Activated CD4-positive, alpha-beta T cell treated with anti-CD3 and anti-CD28 coated beads, Interleukin-2, amount 50 U/mL, for 24 hours (primary cell): ENCODE results near the gene DOCK3.
"Not testable (repeated sequence)": the region's sequence is repeated elsewhere in the genome, so short reads cannot be mapped to it uniquely, and the experiment has no call there.

Experiments used
- DNase-seq, 2 donors: peaks; one replicate each; pipeline ENCODE4 v3.0.0-alpha.2; 2020; ENCODE audit warnings: low read depth in 1 of 2, low spot score in 1 of 2

Gene DOCK3

GRCh38 chr3:50873376-50874157 lies 198.8 kb downstream of the DOCK3 start:
- no peak for DNase-seq

GRCh38 chr3:50874876-50875275 lies 200.1 kb downstream of the DOCK3 start:
- DNase-seq: not testable (repeated sequence)

GRCh38 chr3:50876947-50877346 lies 202.2 kb downstream of the DOCK3 start:
- no peak for DNase-seq

- not testable (repeated sequence) for DNase-seq
Measured at GRCh38 chr3:50882733-50883132, 208.0 kb downstream of the DOCK3 start.

GRCh38 chr3:50883755-50884154 lies 209.0 kb downstream of the DOCK3 start:
- no peak for DNase-seq

GRCh38 chr3:50885070-50885850 lies 210.5 kb downstream of the DOCK3 start:
- DNase-seq: no peak

- DNase-seq: no peak
Measured at GRCh38 chr3:50890688-50891344, 216.1 kb downstream of the DOCK3 start.

- not testable (repeated sequence) for DNase-seq
Measured at GRCh38 chr3:50901097-50901496, 226.4 kb downstream of the DOCK3 start.

- DNase-seq: no peak
Measured at GRCh38 chr3:50912746-50913145, 238.0 kb downstream of the DOCK3 start.

GRCh38 chr3:50913260-50913659 lies 238.5 kb downstream of the DOCK3 start:
- DNase-seq: no peak

- DNase-seq: not testable (repeated sequence)
Measured at GRCh38 chr3:50922071-50922470, 247.3 kb downstream of the DOCK3 start.

- no peak for DNase-seq
Measured at GRCh38 chr3:50923955-50924354, 249.2 kb downstream of the DOCK3 start.

- DNase-seq: no peak
Measured at GRCh38 chr3:50924638-50925037, 249.9 kb downstream of the DOCK3 start.

GRCh38 chr3:50926868-50927267 lies 252.1 kb downstream of the DOCK3 start:
- DNase-seq: no peak

GRCh38 chr3:50930371-50931208 lies 255.9 kb downstream of the DOCK3 start:
- no peak for DNase-seq

- DNase-seq: not testable (repeated sequence)
Measured at GRCh38 chr3:50932918-50933317, 258.2 kb downstream of the DOCK3 start.

GRCh38 chr3:50936389-50936788 lies 261.7 kb downstream of the DOCK3 start:
- no peak for DNase-seq

- DNase-seq: no peak
Measured at GRCh38 chr3:50947419-50947818, 272.7 kb downstream of the DOCK3 start.

GRCh38 chr3:50950591-50950990 lies 275.9 kb downstream of the DOCK3 start:
- no peak for DNase-seq

GRCh38 chr3:50953825-50954414 lies 279.2 kb downstream of the DOCK3 start:
- DNase-seq: no peak

- DNase-seq: no peak
Measured at GRCh38 chr3:50961386-50961785, 286.7 kb downstream of the DOCK3 start.
